COLO668 (cell line): ENCODE measurements around the gene MECR.

ENCODE experiments used
- DNase-seq: peaks from one replicate; lab custom pipeline; 2025; ENCODE audit not compliant: unreplicated experiment; lab: John Stamatoyannopoulos, UW

Gene MECR

GRCh38 chr1:29255134-29255666, 24.5 kb upstream of the MECR start:
- no peak for DNase-seq

GRCh38 chr1:29254346-29254745, 23.6 kb upstream of the MECR start:
- DNase-seq, result no peak

GRCh38 chr1:29253180-29253579, 22.4 kb upstream of the MECR start:
- DNase-seq, result no peak

- no peak for DNase-seq
These were observed 20.7 kb upstream of the MECR start for GRCh38 chr1:29251164-29252124.

- DNase-seq, result no peak
These were observed 19.3 kb upstream of the MECR start for GRCh38 chr1:29249951-29250581.

- no peak for DNase-seq
These were observed 18.5 kb upstream of the MECR start for GRCh38 chr1:29249170-29249691.

- no peak for DNase-seq
These were observed 17.7 kb upstream of the MECR start for GRCh38 chr1:29248409-29248808.

GRCh38 chr1:29247571-29248273, 17.0 kb upstream of the MECR start:
- no peak for DNase-seq

GRCh38 chr1:29247044-29247443, 16.3 kb upstream of the MECR start:
- DNase-seq, result no peak

- DNase-seq, result peak; percentile 51
These were observed 15.1 kb upstream of the MECR start for GRCh38 chr1:29245876-29246275.

GRCh38 chr1:29245261-29245660, 14.5 kb upstream of the MECR start:
- no peak for DNase-seq

- no peak for DNase-seq
These were observed 13.1 kb upstream of the MECR start for GRCh38 chr1:29243871-29244200.

- DNase-seq, result no peak
These were observed 12.5 kb upstream of the MECR start for GRCh38 chr1:29243023-29243870.

GRCh38 chr1:29240986-29241385, 10.3 kb upstream of the MECR start:
- DNase-seq, result no peak

- DNase-seq, result no peak
These were observed 9.7 kb upstream of the MECR start for GRCh38 chr1:29240400-29240837.

GRCh38 chr1:29239142-29239541, 8.4 kb upstream of the MECR start:
- DNase-seq, result no peak

- DNase-seq, result no peak
These were observed 7.9 kb upstream of the MECR start for GRCh38 chr1:29238620-29239002.

- peak; percentile 73 for DNase-seq
These were observed 7.3 kb upstream of the MECR start for GRCh38 chr1:29237852-29238619.

GRCh38 chr1:29237129-29237821, 6.5 kb upstream of the MECR start:
- DNase-seq, result peak; percentile 69
